ENCODE results near the gene TDRD6. TPM values are rescaled to one million over a fixed set of nuclear protein-coding genes. Genes with fewer than 3 reads are reported as not detected.
A peak's percentile ranks its signal among the peaks of the same experiment; 100 is the strongest.

The TDRD6 gene
- total RNA-seq, 1 donor from 2014 or later, result 1.0 TPM

DNA sequence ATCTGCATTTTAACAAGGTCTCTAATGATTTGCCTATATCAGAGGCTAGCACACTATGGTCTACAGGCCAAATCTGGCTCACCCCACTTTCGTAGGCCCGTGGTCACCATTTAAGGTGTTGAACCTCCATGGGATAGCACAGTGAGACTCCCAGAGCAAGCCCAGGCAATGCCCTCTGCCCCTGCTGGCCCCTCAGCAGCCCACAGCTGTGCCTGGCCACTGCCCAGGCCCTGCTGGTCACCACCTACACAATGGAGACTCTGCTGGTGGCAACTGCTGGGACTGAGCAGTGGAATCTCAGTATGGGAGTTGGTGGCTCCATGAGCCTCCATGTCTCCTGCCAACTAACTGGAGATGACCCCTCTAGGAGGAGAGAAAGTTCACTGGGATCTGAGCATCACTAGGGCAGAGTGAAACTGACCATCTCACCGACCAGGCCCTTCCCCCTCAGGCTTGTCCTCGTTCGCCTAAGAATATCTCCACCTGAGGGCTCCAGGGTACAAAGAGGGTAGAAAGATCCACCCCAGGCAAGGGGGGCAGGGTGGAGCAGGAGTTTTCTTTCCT, 61.3 kb downstream of the TDRD6 start:
- TF ChIP-seq CTCF (IDR thresholded peaks at IDR 0.05), result no peak
- Histone ChIP-seq H3K27me3 (no peaks in the 10 kb centered on the region), H3K4me3 (no peak overlapping the region), H3K9me3 (no peaks in the 10 kb centered on the region), H3K36me3 (no peaks in the 10 kb centered on the region), H3K4me1 (no peaks in the 10 kb centered on the region), H3K27ac (no peak overlapping the region)
- intact Hi-C loops (cut with DNase I), result no loop called here
- DNase-seq (no peak), ATAC-seq (peak; percentile 28)

GRCh38 chr6:46749731-46750130, 62.0 kb downstream of the TDRD6 start:
- no peaks in the 10 kb centered on the region for H3K9me3 ChIP-seq
- intact Hi-C loops (cut with DNase I), result no loop called here
- no peak for TF ChIP-seq CTCF (IDR thresholded peaks at IDR 0.05)
- no peak overlapping the region for H3K4me3 ChIP-seq
- H3K4me1 ChIP-seq, result no peaks in the 10 kb centered on the region
- no peak for DNase-seq
- no peak for ATAC-seq
- no peak overlapping the region for H3K27ac ChIP-seq
- no peaks in the 10 kb centered on the region for H3K27me3 ChIP-seq
- no peaks in the 10 kb centered on the region for H3K36me3 ChIP-seq

GRCh38 chr6:46751658-46752057, 64.0 kb downstream of the TDRD6 start:
- DNase-seq (no peak), ATAC-seq (no peak)
- H3K36me3 ChIP-seq, result no peaks in the 10 kb centered on the region
- H3K9me3 ChIP-seq, result no peaks in the 10 kb centered on the region
- no peaks in the 10 kb centered on the region for H3K4me1 ChIP-seq
- intact Hi-C loops (cut with DNase I), result no loop called here
- no peak for TF ChIP-seq CTCF (IDR thresholded peaks at IDR 0.05)
- peaks cover 5% of the 10 kb centered on the region for H3K27me3 ChIP-seq
- H3K27ac ChIP-seq, result no peak overlapping the region
- no peak overlapping the region for H3K4me3 ChIP-seq

Other genes with a start within 250 kb of the TDRD6 start
- 11.7 TPM for gene RCAN2, start 196.4 kb upstream of the TDRD6 start, total RNA-seq
- gene CYP39A1, start 35.1 kb upstream of the TDRD6 start, total RNA-seq, result 7.8 TPM
- 17.8 TPM for gene SLC25A27, start 34.9 kb upstream of the TDRD6 start, total RNA-seq
- 38.8 TPM for gene PLA2G7, start 47.5 kb downstream of the TDRD6 start, total RNA-seq
- not detected for gene ANKRD66, start 59.0 kb downstream of the TDRD6 start, total RNA-seq
- not detected for gene MEP1A, start 105.5 kb downstream of the TDRD6 start, total RNA-seq
- 283 TPM for gene ADGRF5, start 234.1 kb downstream of the TDRD6 start, total RNA-seq